OCI-LY7 (cell line): Measurements from ENCODE around the gene DMKN. TPM values are rescaled to one million over a fixed set of nuclear protein-coding genes. Genes with fewer than 3 reads are reported as not detected.

Experiments
- BruUV-seq: library from RNA; stranded (reverse); fragments of 400-500 nt; replicated peaks from 2 replicates; lab custom pipeline; 2021; lab: Mats Ljungman, UMichigan
- CTCF ChIA-PET: fragments of 300-600 bp; sonication (Branson Sonifier 250); formaldehyde crosslinking; loops from one replicate; lab custom pipeline; 2022; ENCODE audit warnings: antibody characterized with exemption; ENCODE audit not compliant: unreplicated experiment; lab: Charles Lee
- POLR2A ChIA-PET: fragments of 300-600 bp; sonication (Branson Sonifier 250); formaldehyde crosslinking; loops from one replicate; lab custom pipeline; 2022; ENCODE audit warnings: antibody characterized with exemption; lab: Charles Lee
- DNase-seq: peaks from one replicate; pipeline ENCODE4 v3.0.0-alpha.2; 2015; ENCODE audit warnings: low spot score
- H2AFZ ChIP-seq: fragments of 200-600 bp; sonication (generic), shearing (Covaris generic); 2 replicates; pipeline ENCODE4 v1.6.1; 2014; ENCODE audit warnings: mild to moderate bottlenecking, antibody characterized with exemption, low read length, moderate library complexity
- H3K27ac ChIP-seq: fragments of 200-600 bp; sonication (generic); 2 replicates; pipeline ENCODE4 v1.5.1; 2014; ENCODE audit warnings: mixed run types, low read depth, mild to moderate bottlenecking, moderate library complexity, low read length, inconsistent platforms; ENCODE audit not compliant: poor library complexity, severe bottlenecking
- H3K36me3 ChIP-seq: fragments of 200-600 bp; sonication (generic); 2 replicates; pipeline ENCODE4 v1.6.1; 2014; ENCODE audit warnings: mild to moderate bottlenecking, antibody characterized with exemption, low read length, moderate library complexity, mixed read lengths; ENCODE audit not compliant: insufficient read depth
- H3K4me1 ChIP-seq: fragments of 200-600 bp; sonication (generic); 2 replicates; pipeline ENCODE4 v1.5.1; 2014; ENCODE audit warnings: mild to moderate bottlenecking, low read length; ENCODE audit not compliant: insufficient read depth, poor library complexity, severe bottlenecking
- H3K4me2 ChIP-seq: fragments of 200-600 bp; sonication (generic); 2 replicates; pipeline ENCODE4 v1.6.1; 2014; ENCODE audit warnings: mild to moderate bottlenecking, low read length
- H3K4me3 ChIP-seq: fragments of 200-600 bp; sonication (generic); 2 replicates; pipeline ENCODE4 v1.5.1; 2014; ENCODE audit warnings: mild to moderate bottlenecking, low read depth, low read length; ENCODE audit not compliant: poor library complexity, severe bottlenecking
- H3K79me2 ChIP-seq: fragments of 200-600 bp; sonication (generic); 2 replicates; pipeline ENCODE4 v1.6.1; 2016; ENCODE audit warnings: low read depth, mild to moderate bottlenecking, low read length, moderate library complexity, mixed read lengths; ENCODE audit not compliant: insufficient read depth
- H3K9me2 ChIP-seq: fragments of 200-600 bp; sonication (generic); 2 replicates; pipeline ENCODE4 v1.6.1; 2016; ENCODE audit warnings: mild to moderate bottlenecking, low read length, mixed read lengths; ENCODE audit not compliant: insufficient read depth
- H3K9me3 ChIP-seq: fragments of 200-600 bp; sonication (generic); 2 replicates; pipeline ENCODE4 v1.6.1; 2014; ENCODE audit warnings: mild to moderate bottlenecking, mixed run types, low read length, mixed read lengths
- H4K20me1 ChIP-seq: fragments of 200-600 bp; sonication (generic); 2 replicates; pipeline ENCODE4 v1.6.1; 2014; ENCODE audit warnings: mild to moderate bottlenecking, antibody characterized with exemption, low read length, moderate library complexity, mixed read lengths; ENCODE audit not compliant: insufficient read depth
- CTCF ChIP-seq: fragments of 200-600 bp; sonication (generic); conservative IDR thresholded peaks from 2 replicates; pipeline ENCODE4 v1.5.1; 2014; ENCODE audit warnings: mild to moderate bottlenecking, antibody characterized with exemption, low read length, moderate library complexity, mixed read lengths
- EZH2phosphoT487 ChIP-seq: fragments of 200-600 bp; sonication (generic); IDR thresholded peaks from 2 replicates; pipeline ENCODE4 v1.6.1; 2018; ENCODE audit warnings: low read depth, borderline replicate concordance, mild to moderate bottlenecking, mixed run types, antibody characterized with exemption, low read length, moderate library complexity, mixed read lengths
- intact Hi-C: fragments of 100-400 bp; cut with micrococcal nuclease; formaldehyde crosslinking; loops from one replicate; pipeline ENCODE4 v1.10.0; 2022; ENCODE audit not compliant: unreplicated experiment
- total RNA-seq, 2 experiments: library from RNA; depleted of rRNA in 1 of 2; stranded (reverse); fragments of >200 nt in 1 of 2; shearing (Covaris generic) in 1 of 2; gene quantifications; 2 replicates each; pipeline ENCODE4 v1.2.3, GENCODE V29; 2014 to 2022

DMKN gene
- total RNA-seq, 2 experiments from 2014 or later, result not detected

- POLR2A ChIA-PET, result interaction anchor here (0.6 to 1.3 kb wide), 2 partner anchors 61 to 103 kb away, joined by 3 read pairs; partner anchors contain the start of gene COX6B1
- DNase-seq, result peak; percentile 92
- BruUV-seq, result TSS peak; percentile 80
These were observed 31.8 kb upstream of the DMKN start, which contains the start of gene TMEM147 for GRCh38 chr19:35545001-35545854. TMEM147 (plus strand) TSS chr19:35545626; CDS start chr19:35545740, 114 bp downstream.

GRCh38 chr19:35544110-35544802 is 30.8 kb upstream of the DMKN start:
- peak overlapping the region; percentile 80 for H3K4me3 ChIP-seq
- H4K20me1 ChIP-seq, result no peaks in the 10 kb centered on the region
- H3K36me3 ChIP-seq, result no peaks in the 10 kb centered on the region; the same call in 1 of the 2 replicates
- TF ChIP-seq CTCF, result no peak
- no peak for TF ChIP-seq EZH2phosphoT487
- no TSS peak for BruUV-seq
- CTCF ChIA-PET, result no interaction called here
- H3K27ac ChIP-seq, result no peak overlapping the region
- H2AFZ ChIP-seq, result no peak overlapping the region; the same call in 1 of the 2 replicates
- H3K9me2 ChIP-seq, result no peaks in the 10 kb centered on the region
- intact Hi-C loops, result no loop called here
- H3K79me2 ChIP-seq, result peaks cover 17% of the 10 kb centered on the region; the same call in 1 of the 2 replicates
- H3K9me3 ChIP-seq, result no peaks in the 10 kb centered on the region
- POLR2A ChIA-PET, result interaction anchor here (0.6 to 1.3 kb wide), 2 partner anchors 62 to 104 kb away, joined by 3 read pairs; partner anchors contain the start of gene COX6B1
- peak overlapping the region; percentile 94 for H3K4me2 ChIP-seq
- H3K4me1 ChIP-seq, result peaks cover 33% of the 10 kb centered on the region
- DNase-seq, result no peak

More at GRCh38 chr19:35545001-35545854, 31.8 kb upstream of the DMKN start, which contains the start of gene TMEM147:
- CTCF ChIA-PET, result no interaction called here
- peak within 1 kb of the TSS; percentile 4 for H3K27ac ChIP-seq
- intact Hi-C loops, result loop anchor here (1.0 to 5.0 kb wide), 3 partner anchors 67 to 147 kb away; partner anchors contain the start of genes COX6B1 and HAUS5
- peak within 1 kb of the TSS; percentile 94 for H3K4me2 ChIP-seq
- no peaks in the 10 kb centered on the region for H3K9me2 ChIP-seq
- H3K9me3 ChIP-seq, result no peaks in the 10 kb centered on the region
- H3K36me3 ChIP-seq, result no peaks in the 10 kb centered on the region; the same call in 1 of the 2 replicates
- H3K79me2 ChIP-seq, result peaks cover 17% of the 10 kb centered on the region; the same call in 1 of the 2 replicates
- peak within 1 kb of the TSS; percentile 80 for H3K4me3 ChIP-seq
- peaks cover 28% of the 10 kb centered on the region for H3K4me1 ChIP-seq
- peak within 1 kb of the TSS; percentile 73 for H2AFZ ChIP-seq
- no peak for TF ChIP-seq EZH2phosphoT487
- no peak for TF ChIP-seq CTCF
- no peaks in the 10 kb centered on the region for H4K20me1 ChIP-seq
